Testis (tissue), 3 donors: ENCODE results near the gene VGLL4. TPM values are rescaled to one million over a fixed set of nuclear protein-coding genes. Genes with fewer than 3 reads are reported as not detected.

Experiments
- DNase-seq: peaks from one replicate; pipeline ENCODE4 v3.0.0-alpha.2; 2019
- H3K27ac ChIP-seq, 2 donors: fragments of 200-600 bp; sonication (generic); one replicate each; pipeline ENCODE4 v1.5.1; 2019
- H3K27me3 ChIP-seq: fragments of 200-600 bp; sonication (generic); one replicate; pipeline ENCODE4 v1.5.1; 2019
- H3K36me3 ChIP-seq: fragments of 200-600 bp; sonication (generic); one replicate; pipeline ENCODE4 v1.5.1; 2017; ENCODE audit warnings: low read depth; ENCODE audit errors: missing control alignments
- H3K4me1 ChIP-seq: fragments of 200-600 bp; sonication (generic); one replicate; pipeline ENCODE4 v1.5.1; 2019
- H3K4me3 ChIP-seq, 2 donors: fragments of 200-600 bp; sonication (generic); one replicate each; pipeline ENCODE4 v1.5.1; 2017 to 2019
- H3K9me3 ChIP-seq: fragments of 200-600 bp; sonication (generic); one replicate; pipeline ENCODE4 v1.5.1; 2017
- POLR2A ChIP-seq: fragments of 450-650 bp; IDR thresholded peaks from one replicate; pipeline ENCODE4 v1.6.1; 2017; ENCODE audit warnings: antibody characterized with exemption, mild to moderate bottlenecking, moderate library complexity
- WGBS, 2 donors: methylation state at CpG; one replicate each; pipeline ENCODE4 v1.1.5; 2018; 5-methylcytosine and 5-hydroxymethylcytosine counted together
- intact Hi-C: fragments of 100-400 bp; cut with DNase I; formaldehyde crosslinking; loops from one replicate; pipeline ENCODE4 v1.15.1; 2023; ENCODE audit warnings: low total_unique reads
- polyA plus RNA-seq: library from polyadenylated mRNA; stranded (reverse); fragments of 350-450 nt; fragmentation: Illumina TruSeq; extraction: RNeasy Lipid Tissue Mini Kit (QIAGEN cat#74804); gene quantifications from one replicate; pipeline ENCODE4 v1.2.3, GENCODE V29; 2014; ENCODE audit warnings: low read depth, low replicate concordance; ENCODE audit not compliant: insufficient read depth
- total RNA-seq, 2 donors: library from RNA; depleted of rRNA; stranded (reverse); fragments of >200 nt; gene quantifications; one replicate each; pipeline ENCODE4 v1.2.3, GENCODE V29; 2016
- TF ChIP-seq, protein P1 (sequence below), 3 experiments: fragments of 450-650 bp in 2 of 3; fragments of 200-600 bp in 1 of 3; sonication (generic) in 1 of 3; IDR thresholded peaks; one replicate each; pipeline ENCODE4 v1.5.1; 2016 to 2019; ENCODE audit warnings: antibody characterized with exemption in 3 of 3, mild to moderate bottlenecking in 2 of 3, moderate library complexity in 1 of 3

The VGLL4 gene
- total and polyA plus RNA-seq, 3 donors from 2014 or later, result 72.9 to 209 (median 169) TPM

DNA sequence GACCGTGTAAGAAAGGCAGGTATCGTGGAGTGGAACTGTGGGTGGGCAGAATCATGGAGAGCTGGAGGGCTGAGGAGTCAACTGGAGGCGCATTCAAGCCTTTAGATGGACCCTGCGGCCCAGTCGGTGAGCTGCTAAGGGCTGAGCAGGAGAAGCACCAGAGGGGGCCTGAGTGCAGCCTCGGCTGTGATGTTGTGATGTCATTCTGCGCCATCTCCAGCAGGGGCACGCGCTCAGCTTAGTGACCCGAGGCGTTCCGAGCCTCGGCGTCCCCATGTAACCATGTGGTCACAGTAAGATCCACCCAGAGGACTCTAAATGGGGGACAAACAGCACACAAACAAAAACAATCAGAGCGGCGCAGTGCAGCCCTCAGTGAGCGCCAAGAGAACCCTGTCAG, 76.8 kb downstream of the VGLL4 start:
- Histone ChIP-seq H3K4me3 (no peak overlapping the region), H3K27me3 (no peaks in the 10 kb centered on the region), H3K36me3 (no peaks in the 10 kb centered on the region), H3K4me1 (peaks cover 21% of the 10 kb centered on the region), H3K9me3 (no peaks in the 10 kb centered on the region), H3K27ac (peak overlapping the region; percentile 63 to 74)
- TF ChIP-seq POLR2A, result no peak
- TF ChIP-seq, protein P1, sequence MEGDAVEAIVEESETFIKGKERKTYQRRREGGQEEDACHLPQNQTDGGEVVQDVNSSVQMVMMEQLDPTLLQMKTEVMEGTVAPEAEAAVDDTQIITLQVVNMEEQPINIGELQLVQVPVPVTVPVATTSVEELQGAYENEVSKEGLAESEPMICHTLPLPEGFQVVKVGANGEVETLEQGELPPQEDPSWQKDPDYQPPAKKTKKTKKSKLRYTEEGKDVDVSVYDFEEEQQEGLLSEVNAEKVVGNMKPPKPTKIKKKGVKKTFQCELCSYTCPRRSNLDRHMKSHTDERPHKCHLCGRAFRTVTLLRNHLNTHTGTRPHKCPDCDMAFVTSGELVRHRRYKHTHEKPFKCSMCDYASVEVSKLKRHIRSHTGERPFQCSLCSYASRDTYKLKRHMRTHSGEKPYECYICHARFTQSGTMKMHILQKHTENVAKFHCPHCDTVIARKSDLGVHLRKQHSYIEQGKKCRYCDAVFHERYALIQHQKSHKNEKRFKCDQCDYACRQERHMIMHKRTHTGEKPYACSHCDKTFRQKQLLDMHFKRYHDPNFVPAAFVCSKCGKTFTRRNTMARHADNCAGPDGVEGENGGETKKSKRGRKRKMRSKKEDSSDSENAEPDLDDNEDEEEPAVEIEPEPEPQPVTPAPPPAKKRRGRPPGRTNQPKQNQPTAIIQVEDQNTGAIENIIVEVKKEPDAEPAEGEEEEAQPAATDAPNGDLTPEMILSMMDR (IDR thresholded peaks at IDR 0.05), result no peak
- DNase-seq, result no peak
- 70% methylated on average over 17 of the region's 17 CpGs for WGBS, 2 donors
- intact Hi-C loops, result no loop called here

DNA sequence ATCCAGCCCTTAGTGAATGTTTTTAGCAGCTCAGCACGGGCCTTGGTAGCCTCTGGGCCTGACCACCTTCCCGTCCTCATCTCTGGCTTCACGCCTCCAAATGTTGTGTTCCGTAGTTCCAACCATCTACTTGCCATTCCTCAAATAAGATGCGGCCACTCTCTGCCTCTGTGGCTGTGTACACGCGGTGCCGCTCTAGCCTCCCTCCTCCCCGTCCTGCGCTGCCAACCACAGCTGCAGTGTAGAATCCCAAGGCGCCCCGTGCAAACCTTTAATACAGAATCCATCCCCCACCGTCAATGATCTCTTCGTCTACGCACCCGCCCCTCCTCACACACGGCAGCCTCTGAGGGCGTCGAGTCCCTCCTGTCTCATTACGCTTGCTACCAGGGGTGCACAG, 77.2 kb downstream of the VGLL4 start:
- Histone ChIP-seq H3K4me3 (no peak overlapping the region), H3K4me1 (peaks cover 21% of the 10 kb centered on the region), H3K27ac (peak overlapping the region in 1 of 2 donors; percentile 74), H3K27me3 (no peaks in the 10 kb centered on the region), H3K36me3 (no peaks in the 10 kb centered on the region), H3K9me3 (no peaks in the 10 kb centered on the region)
- intact Hi-C loops, result no loop called here
- no peak for DNase-seq
- 89 to 93% methylated on average over 19 to 20 of the region's 20 CpGs for WGBS, 2 donors
- no peak for TF ChIP-seq POLR2A
- TF ChIP-seq, protein P1 (IDR thresholded peaks at IDR 0.05), result no peak

DNA sequence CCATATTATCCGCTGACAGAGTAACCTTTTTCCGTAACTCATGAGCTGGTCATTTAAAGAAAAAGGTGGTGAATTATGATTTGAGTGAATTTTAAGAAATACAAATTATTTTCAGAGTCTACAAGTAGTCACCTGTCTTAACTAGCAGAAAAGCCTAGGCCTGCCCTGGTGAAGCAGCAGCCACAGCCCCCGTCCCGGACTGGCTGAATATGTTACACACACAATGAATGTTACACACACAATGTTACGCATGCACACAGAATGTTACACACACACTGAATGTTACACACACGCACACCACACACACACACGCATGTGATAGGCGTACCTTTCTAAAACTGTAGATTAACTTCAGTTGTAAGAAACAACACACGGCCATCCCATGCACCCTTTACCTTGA, 77.8 kb downstream of the VGLL4 start:
- Histone ChIP-seq H3K4me1 (peaks cover 26% of the 10 kb centered on the region), H3K27me3 (no peaks in the 10 kb centered on the region), H3K36me3 (no peaks in the 10 kb centered on the region), H3K9me3 (no peaks in the 10 kb centered on the region), H3K4me3 (no peak overlapping the region), H3K27ac (no peak overlapping the region)
- intact Hi-C loops, result no loop called here
- TF ChIP-seq POLR2A, result no peak
- TF ChIP-seq, protein P1 (IDR thresholded peaks at IDR 0.05), result no peak
- 89 to 94% methylated on average over 9 of the region's 9 CpGs for WGBS, 2 donors
- DNase-seq, result no peak

DNA sequence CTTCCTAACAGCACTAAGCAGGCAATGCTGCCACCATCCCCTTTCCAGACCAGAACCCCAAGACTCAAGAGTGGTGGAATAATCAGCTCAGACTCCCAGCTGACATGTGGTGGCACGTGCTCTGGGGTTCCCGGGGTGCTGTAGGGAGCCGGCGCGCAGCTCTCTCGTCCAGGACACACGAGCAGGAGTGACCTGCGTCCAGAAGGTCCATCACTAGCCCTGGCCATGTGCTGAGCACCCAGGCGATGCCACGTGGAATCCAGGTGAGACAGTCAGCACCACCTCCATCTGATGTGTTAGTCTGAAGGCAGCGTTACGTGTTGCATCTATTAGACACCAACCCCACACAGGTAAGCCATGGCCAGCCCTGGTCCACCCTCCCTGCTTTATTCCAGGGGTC, 78.2 kb downstream of the VGLL4 start:
- intact Hi-C loops, result no loop called here
- no peaks in the 10 kb centered on the region for H3K27me3 ChIP-seq
- no peak for TF ChIP-seq POLR2A
- TF ChIP-seq, protein P1 (IDR thresholded peaks at IDR 0.05), result no peak
- DNase-seq, result no peak
- no peak overlapping the region for H3K4me3 ChIP-seq
- 86 to 88% methylated on average over 5 to 12 of the region's 12 CpGs for WGBS, 2 donors
- H3K27ac ChIP-seq, result no peak overlapping the region
- H3K4me1 ChIP-seq, result peaks cover 30% of the 10 kb centered on the region
- H3K36me3 ChIP-seq, result no peaks in the 10 kb centered on the region
- H3K9me3 ChIP-seq, result no peaks in the 10 kb centered on the region

DNA sequence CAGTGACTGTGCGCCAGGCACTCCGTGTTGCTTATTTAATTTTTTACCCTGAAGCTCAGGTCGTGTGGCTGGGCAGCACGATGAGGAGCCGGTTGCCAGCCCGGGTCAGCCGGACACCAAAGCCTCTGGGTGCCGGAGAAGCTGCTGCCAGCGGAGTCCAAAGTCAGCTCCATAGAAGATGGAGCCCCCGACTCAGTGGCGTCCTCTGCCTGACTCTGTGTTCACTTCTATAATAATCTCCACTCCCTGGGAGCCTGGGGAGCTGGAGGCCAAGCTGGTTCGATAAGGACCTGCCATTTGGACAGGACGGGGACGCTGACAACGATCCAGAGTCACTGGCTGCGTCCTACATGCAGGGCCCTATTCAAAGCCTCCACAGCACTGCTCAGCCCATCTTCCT, 78.6 kb downstream of the VGLL4 start:
- Histone ChIP-seq H3K4me1 (peaks cover 35% of the 10 kb centered on the region), H3K27me3 (no peaks in the 10 kb centered on the region), H3K9me3 (no peaks in the 10 kb centered on the region), H3K36me3 (no peaks in the 10 kb centered on the region), H3K27ac (no peak overlapping the region), H3K4me3 (no peak overlapping the region)
- DNase-seq, result no peak
- TF ChIP-seq POLR2A, result no peak
- TF ChIP-seq, protein P1 (IDR thresholded peaks at IDR 0.05), result no peak
- 81 to 86% methylated on average over 10 to 16 of the region's 16 CpGs for WGBS, 2 donors
- intact Hi-C loops, result no loop called here
